Epithelial cell of prostate (primary cell): ENCODE results near the gene TMEM41B.
A peak's percentile ranks its signal among the peaks of the same experiment; 100 is the strongest.
"Not testable (repeated sequence)": the region's sequence is repeated elsewhere in the genome, so short reads cannot be mapped to it uniquely, and the experiment has no call there.

Source experiments
- DNase-seq: peaks from one replicate; pipeline ENCODE4 v3.0.0-alpha.2; 2011; ENCODE audit warnings: low read depth, low spot score
- H3K27ac ChIP-seq: fragments of 450-650 bp; 2 replicates; pipeline ENCODE4 v1.5.1; 2017; ENCODE audit warnings: mild to moderate bottlenecking

Gene TMEM41B

GRCh38 chr11:9264316-9265210, 49.8 kb downstream of the TMEM41B start:
- peak; percentile 22 for DNase-seq
- no peak overlapping the region for H3K27ac ChIP-seq

DNA sequence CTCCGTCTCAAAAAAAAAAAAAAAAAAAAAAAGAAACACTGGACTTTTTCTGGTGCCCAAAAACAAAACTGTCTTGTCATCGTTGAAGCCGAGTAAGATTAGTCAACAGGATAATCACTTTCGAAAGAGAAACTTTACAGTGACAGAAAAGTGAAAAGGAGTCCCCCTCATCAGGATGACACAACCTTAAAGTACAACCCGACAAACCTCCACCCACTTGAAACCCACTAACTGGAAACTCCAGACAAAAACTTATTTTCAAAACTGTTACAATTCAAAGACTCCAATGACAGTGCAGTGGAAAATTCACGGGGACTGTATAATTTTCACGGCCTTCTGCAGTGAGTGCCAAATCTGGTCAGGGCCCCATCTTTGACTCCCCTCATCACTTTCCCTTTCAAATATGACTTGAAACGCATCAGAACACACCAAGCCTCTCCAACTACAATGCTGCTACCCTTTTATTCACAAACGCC, 50.5 kb downstream of the TMEM41B start:
- no peak overlapping the region for H3K27ac ChIP-seq
- no peak for DNase-seq

DNA sequence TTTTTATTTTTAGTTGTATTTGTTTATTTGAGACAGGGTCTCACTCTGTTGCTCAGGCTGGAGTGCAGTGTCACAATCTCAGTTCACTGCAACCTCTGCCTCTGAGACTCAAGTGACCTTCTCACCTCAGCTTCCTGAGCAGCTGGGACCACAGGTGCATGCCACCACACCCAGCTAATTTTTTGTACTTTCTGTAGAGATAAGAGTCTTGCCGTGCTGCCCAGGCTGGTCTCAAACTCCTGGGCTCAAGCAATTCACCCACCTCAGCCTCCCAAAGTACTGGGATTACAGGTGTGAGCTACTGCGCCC, 53.6 kb downstream of the TMEM41B start:
- not testable (repeated sequence) for DNase-seq, H3K27ac ChIP-seq

DNA sequence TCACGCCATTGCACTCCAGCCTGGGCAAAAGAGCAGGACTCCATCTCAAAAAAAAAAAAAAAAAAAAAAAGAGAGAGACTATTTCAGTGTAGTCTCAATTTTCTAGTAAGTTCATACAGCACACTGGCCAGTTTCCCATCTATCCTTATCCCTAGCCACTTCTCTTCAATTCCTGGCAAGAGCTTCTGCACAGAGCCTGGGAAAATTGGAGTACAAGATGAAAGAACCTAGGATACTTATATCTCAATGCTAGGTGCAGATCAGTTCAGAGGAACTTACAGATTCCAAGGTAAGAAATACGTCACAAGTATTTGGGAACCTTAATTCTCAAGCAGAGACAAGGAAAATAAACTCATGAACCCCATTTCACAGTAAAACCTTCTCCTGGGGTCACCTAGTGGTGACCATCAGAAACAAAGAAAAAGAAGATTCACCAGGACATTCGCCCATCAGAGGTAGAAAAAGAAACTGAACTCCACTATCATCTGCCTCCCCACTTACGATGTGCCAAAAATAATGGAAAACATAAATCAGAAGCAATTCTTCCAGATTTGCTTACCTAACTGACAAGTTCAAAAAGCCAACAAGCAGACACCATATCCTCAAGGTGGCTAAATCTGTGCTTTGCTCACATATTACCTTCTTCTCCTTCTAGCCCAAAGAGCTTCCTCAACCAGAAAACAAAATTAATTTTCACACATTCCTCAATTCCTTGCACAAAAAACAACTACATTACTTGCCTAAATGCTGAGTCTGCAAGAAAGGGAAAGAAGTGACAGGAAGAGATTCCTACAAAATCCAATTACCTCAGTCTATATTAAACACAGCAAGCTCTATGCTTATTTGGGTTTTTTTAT, 54.2 kb downstream of the TMEM41B start:
- no peak overlapping the region for H3K27ac ChIP-seq
- DNase-seq: no peak

DNA sequence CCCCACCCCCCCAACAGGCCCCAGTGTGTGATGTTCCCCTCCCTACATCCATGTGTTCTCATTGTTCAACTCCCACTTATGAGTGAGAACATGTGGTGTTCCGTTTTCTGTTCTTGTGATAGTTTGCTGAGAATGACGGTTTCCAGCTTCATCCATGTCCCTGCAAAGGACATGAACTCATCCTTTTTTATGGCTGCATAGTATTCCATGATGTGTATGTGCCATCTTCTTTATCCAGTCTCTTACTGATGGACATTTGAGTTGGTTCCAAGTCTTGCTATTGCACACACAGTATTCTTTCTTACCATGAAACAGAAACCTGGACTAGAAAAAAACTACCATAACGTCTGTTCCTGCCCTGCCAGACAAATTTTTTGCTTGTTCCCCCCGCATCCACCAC, 56.1 kb downstream of the TMEM41B start:
- DNase-seq, H3K27ac ChIP-seq: not testable (repeated sequence)

DNA sequence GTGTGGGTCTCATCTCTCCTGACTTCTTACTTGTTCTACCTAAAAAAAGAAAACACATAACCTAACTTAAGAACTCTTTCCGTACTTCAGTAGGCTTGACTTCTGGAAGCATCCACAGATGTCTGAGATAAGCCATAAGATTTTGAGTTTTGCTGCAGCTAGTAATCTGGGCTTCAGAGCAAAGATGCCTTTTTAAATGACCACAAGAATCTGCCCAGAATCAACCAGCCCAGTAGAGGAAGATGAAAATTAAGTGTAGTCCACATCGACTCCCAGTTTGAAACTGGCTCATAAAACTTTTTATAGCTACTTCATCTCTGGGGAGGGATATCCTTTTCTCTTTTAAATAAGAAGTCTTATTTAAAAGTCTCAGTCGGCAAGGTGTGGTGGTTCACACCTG, 60.0 kb downstream of the TMEM41B start:
- H3K27ac ChIP-seq: no peak overlapping the region
- no peak for DNase-seq

- H3K27ac ChIP-seq: no peak overlapping the region
- no peak for DNase-seq
These were observed 61.3 kb downstream of the TMEM41B start for GRCh38 chr11:9253086-9253485.

- no peak overlapping the region for H3K27ac ChIP-seq
- DNase-seq: no peak
These were observed 63.1 kb downstream of the TMEM41B start for GRCh38 chr11:9251311-9251710.

GRCh38 chr11:9250139-9250582, 64.2 kb downstream of the TMEM41B start:
- no peak overlapping the region for H3K27ac ChIP-seq
- DNase-seq: no peak

DNA sequence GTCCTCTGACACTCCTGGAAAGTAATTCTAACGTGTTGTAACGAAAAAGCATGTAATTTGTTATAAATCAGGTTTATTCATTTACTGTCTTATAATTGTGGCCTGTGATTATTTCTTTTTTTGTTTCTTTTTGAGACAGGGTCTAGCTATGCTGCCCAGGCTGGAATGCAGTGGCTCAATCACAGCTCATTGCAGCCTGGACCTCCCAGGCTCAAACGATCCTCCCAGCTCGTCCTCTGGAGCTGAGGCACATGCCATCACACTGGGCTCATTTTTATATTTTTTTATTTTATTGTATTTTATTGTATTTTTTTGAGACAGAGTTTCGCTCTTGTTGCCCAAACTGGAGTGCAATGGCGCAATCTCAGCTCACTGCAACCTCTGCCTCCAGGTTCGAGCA, 65.1 kb downstream of the TMEM41B start:
- H3K27ac ChIP-seq: no peak overlapping the region

DNA sequence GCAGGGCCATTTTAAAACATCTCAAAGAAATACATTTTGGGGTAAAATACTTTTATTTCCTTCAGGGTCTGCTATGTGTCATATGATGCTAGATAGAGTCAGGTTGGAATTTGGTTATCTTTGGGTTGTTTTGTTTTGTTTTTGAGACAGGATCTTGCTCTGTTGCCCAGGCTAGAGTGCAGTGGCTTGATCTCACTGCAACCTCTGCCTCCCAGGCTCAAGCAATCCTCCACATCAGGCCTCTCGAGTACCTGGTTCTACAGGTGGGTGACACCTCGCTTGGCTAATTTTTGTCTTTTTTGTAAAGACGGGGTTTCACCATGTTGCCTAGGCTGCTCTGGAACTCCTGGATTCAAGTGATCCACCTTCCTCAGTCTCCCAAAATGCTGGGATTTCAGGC, 66.5 kb downstream of the TMEM41B start:
- no peak overlapping the region for H3K27ac ChIP-seq
- no peak for DNase-seq

More for the DNA sequence above, 65.1 kb downstream of the TMEM41B start:
- DNase-seq: no peak

GRCh38 chr11:9236242-9236641, 78.2 kb downstream of the TMEM41B start:
- not testable (repeated sequence) for H3K27ac ChIP-seq, DNase-seq

DNA sequence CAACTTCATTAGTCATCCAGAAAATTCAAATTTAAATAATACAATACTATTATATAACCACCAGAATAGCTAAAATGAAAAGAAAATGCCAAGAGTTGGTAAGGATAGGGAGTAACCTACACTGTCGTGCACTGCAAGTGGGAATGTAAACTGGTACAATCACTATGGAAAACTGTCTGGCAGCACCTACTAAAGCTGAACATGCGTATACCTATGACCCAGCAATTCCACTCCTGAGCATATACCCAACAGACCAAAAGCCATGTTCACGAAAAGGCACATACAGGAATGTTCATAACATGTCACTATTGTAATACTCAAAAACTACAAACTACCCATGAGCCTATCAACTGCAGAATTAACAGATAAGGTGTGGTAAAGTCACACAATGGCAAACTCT, 81.9 kb downstream of the TMEM41B start:
- no peak overlapping the region for H3K27ac ChIP-seq
- DNase-seq: no peak

- no peak overlapping the region for H3K27ac ChIP-seq
- no peak for DNase-seq
These were observed 82.6 kb downstream of the TMEM41B start for GRCh38 chr11:9231848-9232177.
